PFSK-1 (cell line): Measurements from ENCODE around the gene ROBO2.

ENCODE experiments used
- FOXP2 ChIP-seq: optimal IDR thresholded peaks from 2 replicates; pipeline ENCODE3; 2011; ENCODE audit warnings: borderline replicate concordance, control low read depth, inconsistent platforms; ENCODE audit not compliant: insufficient read depth; ENCODE audit errors: extremely low read length, extremely low read depth
- POLR2AphosphoS5 ChIP-seq: IDR thresholded peaks from 2 replicates; pipeline ENCODE4 v1.6.1; 2012; ENCODE audit warnings: low read depth, mild to moderate bottlenecking, control low read depth, low read length, moderate library complexity
- REST ChIP-seq, 2 experiments: IDR thresholded peaks; 2 replicates each; pipeline versions ENCODE4 v1.6.1 to v1.8.0; 2011 to 2012; ENCODE audit warnings: low read depth in 2 of 2, low read length in 2 of 2, control low read depth in 1 of 2, inconsistent platforms in 1 of 2, mild to moderate bottlenecking in 1 of 2, moderate library complexity in 1 of 2; ENCODE audit not compliant: insufficient read depth in 1 of 2
- SIN3A ChIP-seq: IDR thresholded peaks from 2 replicates; pipeline ENCODE4 v1.6.1; 2012; ENCODE audit warnings: mild to moderate bottlenecking, low read length, moderate library complexity, borderline replicate concordance; ENCODE audit not compliant: insufficient read depth
- TAF1 ChIP-seq: IDR thresholded peaks from 2 replicates; pipeline ENCODE4 v1.6.1; 2012; ENCODE audit warnings: low read length, control low read depth, borderline replicate concordance; ENCODE audit not compliant: insufficient read depth

ROBO2 gene

GRCh38 chr3:77668376-77668775 is 628.5 kb downstream of the ROBO2 start:
- TF ChIP-seq SIN3A (no peak), TAF1 (no peak), FOXP2 (no peak)

GRCh38 chr3:77672016-77672415 is 632.1 kb downstream of the ROBO2 start:
- no peak for TF ChIP-seq REST (IDR thresholded peaks at IDR 0.05; ENCODE audit: insufficient read depth in 1 of 2, low read depth in 2 of 2, low read length in 2 of 2)
- TF ChIP-seq POLR2AphosphoS5: no peak
- TF ChIP-seq TAF1: no peak
- TF ChIP-seq SIN3A: no peak
- no peak for TF ChIP-seq FOXP2

GRCh38 chr3:77682162-77682561 is 642.3 kb downstream of the ROBO2 start:
- TF ChIP-seq FOXP2 (no peak), TAF1 (no peak), REST (IDR thresholded peaks at IDR 0.05; ENCODE audit: insufficient read depth in 1 of 2, low read depth in 2 of 2, low read length in 2 of 2) (no peak), POLR2AphosphoS5 (no peak), SIN3A (no peak)

- no peak for TF ChIP-seq FOXP2
- TF ChIP-seq POLR2AphosphoS5: no peak
- TF ChIP-seq TAF1: no peak
- no peak for TF ChIP-seq SIN3A
- TF ChIP-seq REST (IDR thresholded peaks at IDR 0.05; ENCODE audit: insufficient read depth in 1 of 2, low read depth in 2 of 2, low read length in 2 of 2): no peak
Observed at GRCh38 chr3:77684115-77684514, 644.2 kb downstream of the ROBO2 start.

GRCh38 chr3:77685713-77686112 is 645.8 kb downstream of the ROBO2 start:
- no peak for TF ChIP-seq FOXP2
- no peak for TF ChIP-seq SIN3A
- no peak for TF ChIP-seq POLR2AphosphoS5
- TF ChIP-seq TAF1: no peak
- no peak for TF ChIP-seq REST (IDR thresholded peaks at IDR 0.05; ENCODE audit: insufficient read depth in 1 of 2, low read depth in 2 of 2, low read length in 2 of 2)

GRCh38 chr3:77686560-77686959 is 646.7 kb downstream of the ROBO2 start:
- TF ChIP-seq TAF1 (no peak), FOXP2 (no peak), SIN3A (no peak), REST (IDR thresholded peaks at IDR 0.05; ENCODE audit: insufficient read depth in 1 of 2, low read depth in 2 of 2, low read length in 2 of 2) (no peak), POLR2AphosphoS5 (no peak)
